Esophagus squamous epithelium (tissue), 5 donors: ENCODE results near the gene LACTBL1. TPM values are rescaled to one million over a fixed set of nuclear protein-coding genes. Genes with fewer than 3 reads are reported as not detected.

Experiments
- DNase-seq: peaks from one replicate; lab custom pipeline; 2025; lab: John Stamatoyannopoulos, UW
- H3K27ac ChIP-seq, 4 donors: fragments of 200-600 bp; sonication (generic); one replicate each; pipeline ENCODE4 v1.5.1; 2016 to 2019; ENCODE audit warnings: mild to moderate bottlenecking in 1 of 4
- H3K27me3 ChIP-seq, 4 donors: fragments of 200-600 bp; sonication (generic); 1 replicate in 3 of 4; 2 replicates in 1 of 4; pipeline versions ENCODE4 v1.5.1 to v1.6.0; 2017 to 2021; ENCODE audit warnings: antibody characterized with exemption in 1 of 4
- H3K36me3 ChIP-seq, 3 donors: fragments of 200-600 bp; sonication (generic); one replicate each; pipeline ENCODE4 v1.5.1; 2016 to 2019
- H3K4me1 ChIP-seq, 3 donors: fragments of 200-600 bp; sonication (generic); one replicate each; pipeline ENCODE4 v1.5.1; 2017 to 2019
- H3K4me3 ChIP-seq, 4 donors: fragments of 200-600 bp; sonication (generic); 1 replicate in 3 of 4; 2 replicates in 1 of 4; pipeline ENCODE4 v1.5.1; 2016 to 2019; ENCODE audit warnings: mild to moderate bottlenecking in 2 of 4, moderate library complexity in 1 of 4
- H3K9me3 ChIP-seq, 3 donors: fragments of 200-600 bp; sonication (generic); one replicate each; pipeline ENCODE4 v1.5.1; 2016 to 2019
- POLR2A ChIP-seq, 4 donors: fragments of 450-650 bp; IDR thresholded peaks; one replicate each; pipeline ENCODE4 v1.6.1; 2017; ENCODE audit warnings: antibody characterized with exemption in 4 of 4, mild to moderate bottlenecking in 4 of 4, moderate library complexity in 3 of 4
- WGBS, 2 donors: methylation state at CpG; one replicate each; pipeline ENCODE4 v1.1.5; 2018; 5-methylcytosine and 5-hydroxymethylcytosine counted together
- intact Hi-C: fragments of 100-400 bp; cut with DNase I; formaldehyde crosslinking; loops from one replicate; pipeline ENCODE4 v1.15.0; 2022
- total RNA-seq, 4 donors: library from RNA; depleted of rRNA; stranded (reverse); fragments of >200 nt; gene quantifications; one replicate each; pipeline ENCODE4 v1.1.0, GENCODE V29; 2016
- TF ChIP-seq, protein P1 (sequence below), 6 experiments: fragments of 450-650 bp in 4 of 6; fragments of 200-600 bp in 2 of 6; sonication (generic) in 2 of 6; IDR thresholded peaks; one replicate each; pipeline ENCODE4 v1.5.1; 2016 to 2019; ENCODE audit warnings: antibody characterized with exemption in 6 of 6, mild to moderate bottlenecking in 4 of 6, moderate library complexity in 4 of 6
- donor health status: DM: yes; HTN: yes; CAD: no.

Gene LACTBL1
- total RNA-seq, 4 donors from 2014 or later = not detected

DNA sequence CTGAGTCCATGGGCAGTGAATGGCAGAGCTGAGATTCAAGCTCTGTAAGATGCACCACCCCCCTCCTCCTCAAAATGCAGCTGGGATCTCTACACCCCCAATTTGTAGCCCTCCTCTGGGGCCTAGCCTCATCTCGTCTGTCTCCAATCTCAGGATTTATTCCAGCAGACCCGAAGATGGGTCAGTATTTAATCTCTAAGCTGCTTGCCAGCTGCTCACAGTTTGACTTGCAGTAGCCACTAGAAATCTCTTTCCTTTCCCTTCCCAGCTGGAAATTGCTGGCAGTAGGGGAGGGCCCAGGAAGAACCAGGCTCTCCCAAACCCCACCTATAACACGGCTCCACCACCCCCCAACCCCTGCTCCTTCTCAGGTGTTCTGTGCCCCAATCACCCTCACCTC is 1.5 kb downstream of the LACTBL1 start:
- intact Hi-C loops = loop anchor here (10.0 kb wide), 2 partner anchors 114 to 214 kb away; no protein-coding TSS in a partner anchor
- TF ChIP-seq POLR2A (IDR thresholded peaks at IDR 0.05) = no peak
- TF ChIP-seq, protein P1, sequence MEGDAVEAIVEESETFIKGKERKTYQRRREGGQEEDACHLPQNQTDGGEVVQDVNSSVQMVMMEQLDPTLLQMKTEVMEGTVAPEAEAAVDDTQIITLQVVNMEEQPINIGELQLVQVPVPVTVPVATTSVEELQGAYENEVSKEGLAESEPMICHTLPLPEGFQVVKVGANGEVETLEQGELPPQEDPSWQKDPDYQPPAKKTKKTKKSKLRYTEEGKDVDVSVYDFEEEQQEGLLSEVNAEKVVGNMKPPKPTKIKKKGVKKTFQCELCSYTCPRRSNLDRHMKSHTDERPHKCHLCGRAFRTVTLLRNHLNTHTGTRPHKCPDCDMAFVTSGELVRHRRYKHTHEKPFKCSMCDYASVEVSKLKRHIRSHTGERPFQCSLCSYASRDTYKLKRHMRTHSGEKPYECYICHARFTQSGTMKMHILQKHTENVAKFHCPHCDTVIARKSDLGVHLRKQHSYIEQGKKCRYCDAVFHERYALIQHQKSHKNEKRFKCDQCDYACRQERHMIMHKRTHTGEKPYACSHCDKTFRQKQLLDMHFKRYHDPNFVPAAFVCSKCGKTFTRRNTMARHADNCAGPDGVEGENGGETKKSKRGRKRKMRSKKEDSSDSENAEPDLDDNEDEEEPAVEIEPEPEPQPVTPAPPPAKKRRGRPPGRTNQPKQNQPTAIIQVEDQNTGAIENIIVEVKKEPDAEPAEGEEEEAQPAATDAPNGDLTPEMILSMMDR (IDR thresholded peaks at IDR 0.05) = no peak

DNA sequence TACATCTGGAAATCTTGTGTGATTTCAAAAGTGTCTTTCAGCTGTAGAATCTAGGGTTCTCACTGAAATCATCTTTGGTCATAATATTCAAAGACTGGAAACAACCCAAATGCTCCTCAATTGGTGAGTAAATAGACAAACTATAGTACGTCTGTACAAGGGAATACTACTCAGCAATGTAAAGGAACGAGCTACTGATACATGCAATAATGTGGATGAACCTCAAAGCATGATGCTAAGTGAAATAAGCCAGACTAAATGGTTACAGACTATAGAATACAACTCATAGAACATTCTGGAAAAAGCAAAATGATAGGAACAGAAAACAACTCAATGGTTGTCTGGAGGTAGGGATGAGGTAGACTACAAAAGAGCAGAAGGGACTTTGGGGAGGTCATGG is 2.6 kb downstream of the LACTBL1 start:
- H3K36me3 ChIP-seq = no peaks in the 10 kb centered on the region
- H3K27ac ChIP-seq = no peak overlapping the region
- no peak overlapping the region for H3K4me3 ChIP-seq
- H3K27me3 ChIP-seq = peaks cover 0 to 87% (median 2%) of the 10 kb centered on the region in 4 donors
- peaks cover 0 to 8% (median 0%) of the 10 kb centered on the region in 3 donors for H3K9me3 ChIP-seq
- TF ChIP-seq, protein P1 (IDR thresholded peaks at IDR 0.05) = no peak
- no peak for TF ChIP-seq POLR2A (IDR thresholded peaks at IDR 0.05)
- 80 to 94% methylated on average over 2 of the region's 2 CpGs for WGBS, 2 donors
- intact Hi-C loops = loop anchor here (10.0 kb wide), 2 partner anchors 115 to 215 kb away; no protein-coding TSS in a partner anchor
- no peak for DNase-seq
- peaks cover 0 to 13% (median 0%) of the 10 kb centered on the region in 3 donors for H3K4me1 ChIP-seq

More for the DNA sequence above, 1.5 kb downstream of the LACTBL1 start:
- 46 to 66% methylated on average over 3 of the region's 3 CpGs for WGBS, 2 donors
- H3K36me3 ChIP-seq = no peaks in the 10 kb centered on the region
- DNase-seq = no peak
- H3K27me3 ChIP-seq = peaks cover 0 to 88% (median 2%) of the 10 kb centered on the region in 4 donors
- H3K9me3 ChIP-seq = peaks cover 0 to 8% (median 0%) of the 10 kb centered on the region in 3 donors
- peaks cover 0 to 16% (median 0%) of the 10 kb centered on the region in 3 donors for H3K4me1 ChIP-seq
- no peak overlapping the region for H3K27ac ChIP-seq
- no peak overlapping the region for H3K4me3 ChIP-seq

- Histone ChIP-seq H3K4me3 (no peak overlapping the region), H3K27ac (no peak overlapping the region), H3K4me1 (peaks cover 0 to 13% (median 0%) of the 10 kb centered on the region in 3 donors), H3K27me3 (peaks cover 0 to 91% (median 2%) of the 10 kb centered on the region in 4 donors), H3K9me3 (peaks cover 0 to 8% (median 0%) of the 10 kb centered on the region in 3 donors), H3K36me3 (no peaks in the 10 kb centered on the region)
- WGBS, 2 donors = 0 to 6% methylated on average over 5 of the region's 5 CpGs
- intact Hi-C loops = no loop called here
- TF ChIP-seq, protein P1 (IDR thresholded peaks at IDR 0.05) = no peak
- no peak for DNase-seq
Observed at GRCh38 chr1:22969304-22969709, 3.4 kb downstream of the LACTBL1 start.

DNA sequence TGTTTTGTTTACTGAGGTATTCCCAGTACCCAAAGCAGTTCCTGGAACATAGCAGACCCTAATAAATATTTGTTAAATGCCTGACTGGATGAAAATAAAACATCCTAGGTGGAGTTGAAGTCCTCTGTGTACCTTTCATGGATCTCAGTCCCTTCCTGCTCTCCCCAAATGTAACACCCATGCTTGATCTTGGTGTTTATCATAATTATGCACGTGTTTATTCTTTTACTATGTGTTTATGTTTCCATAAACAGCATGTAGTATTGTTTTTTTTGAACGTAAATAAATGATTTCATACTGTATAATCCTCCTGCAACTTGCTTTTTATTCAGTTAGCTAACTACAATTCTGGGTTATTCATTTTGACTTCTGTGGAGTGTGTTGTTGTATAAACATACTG is 4.8 kb downstream of the LACTBL1 start:
- Histone ChIP-seq H3K4me1 (peaks cover 0 to 13% (median 0%) of the 10 kb centered on the region in 3 donors), H3K36me3 (no peaks in the 10 kb centered on the region), H3K4me3 (no peak overlapping the region), H3K27ac (no peak overlapping the region), H3K27me3 (peaks cover 0 to 87% (median 2%) of the 10 kb centered on the region in 4 donors), H3K9me3 (peaks cover 0 to 8% (median 0%) of the 10 kb centered on the region in 3 donors)
- intact Hi-C loops = no loop called here
- 50 to 56% methylated on average over 2 of the region's 2 CpGs for WGBS, 2 donors
- TF ChIP-seq, protein P1 (IDR thresholded peaks at IDR 0.05) = no peak
- TF ChIP-seq POLR2A (IDR thresholded peaks at IDR 0.05) = no peak
- no peak for DNase-seq

GRCh38 chr1:22966309-22966708 is 6.4 kb downstream of the LACTBL1 start:
- Histone ChIP-seq H3K27ac (no peak overlapping the region), H3K27me3 (peaks cover 0 to 73% (median 2%) of the 10 kb centered on the region in 4 donors), H3K36me3 (no peaks in the 10 kb centered on the region), H3K9me3 (peaks cover 0 to 8% (median 0%) of the 10 kb centered on the region in 3 donors), H3K4me1 (peaks cover 0 to 13% (median 0%) of the 10 kb centered on the region in 3 donors), H3K4me3 (no peak overlapping the region)
- no peak for TF ChIP-seq POLR2A (IDR thresholded peaks at IDR 0.05)
- TF ChIP-seq, protein P1 (IDR thresholded peaks at IDR 0.05) = no peak
- intact Hi-C loops = no loop called here
- DNase-seq = no peak
- WGBS, 2 donors = 75 to 82% methylated on average over 5 of the region's 5 CpGs
